Gastrocnemius medialis (tissue), 4 donors: ENCODE results near the gene IKZF2. TPM values are rescaled to one million over a fixed set of nuclear protein-coding genes. Genes with fewer than 3 reads are reported as not detected.
A peak's percentile ranks its signal among the peaks of the same experiment; 100 is the strongest.

ENCODE experiments used
- ATAC-seq, 2 donors: fragments of 150-250 bp; one replicate each; pipeline ENCODE4 v1.9.1; 2016
- DNase-seq, 2 donors: peaks; one replicate each; pipeline ENCODE4 v3.0.0-alpha.2; 2019
- H3K27ac ChIP-seq, 4 donors: fragments of 200-600 bp; sonication (generic); 1 replicate in 1 of 4; 2 replicates in 3 of 4; pipeline ENCODE4 v1.5.1; 2016 to 2018; ENCODE audit warnings: mild to moderate bottlenecking in 2 of 4, moderate library complexity in 1 of 4
- H3K27me3 ChIP-seq, 3 donors: fragments of 200-600 bp; sonication (generic) in 2 of 3; 1 replicate in 1 of 3; 2 replicates in 2 of 3; pipeline versions ENCODE4 v1.5.1 to v1.6.0; 2016 to 2019; ENCODE audit warnings: mild to moderate bottlenecking in 1 of 3, moderate library complexity in 1 of 3
- H3K36me3 ChIP-seq, 2 donors: fragments of 200-600 bp; sonication (generic) in 1 of 2; one replicate each; pipeline ENCODE4 v1.5.1; 2017 to 2018
- H3K4me1 ChIP-seq, 2 donors: fragments of 200-600 bp; sonication (generic) in 1 of 2; one replicate each; pipeline ENCODE4 v1.5.1; 2016 to 2017; ENCODE audit warnings: mild to moderate bottlenecking in 2 of 2
- H3K4me3 ChIP-seq, 4 donors: fragments of 200-600 bp; sonication (generic) in 3 of 4; 1 replicate in 1 of 4; 2 replicates in 3 of 4; pipeline ENCODE4 v1.5.1; 2016 to 2019; ENCODE audit warnings: mild to moderate bottlenecking in 2 of 4
- H3K9me3 ChIP-seq, 3 donors: fragments of 200-600 bp; sonication (generic) in 2 of 3; 1 replicate in 1 of 3; 2 replicates in 2 of 3; pipeline ENCODE4 v1.5.1; 2016 to 2019
- CTCF ChIP-seq, 5 experiments: fragments of 450-650 bp in 3 of 5; fragments of 200-600 bp in 2 of 5; sonication (generic) in 2 of 5; IDR thresholded peaks in 4 of 5; conservative IDR thresholded peaks in 1 of 5; 1 replicate in 4 of 5; 2 replicates in 1 of 5; pipeline ENCODE4 v1.5.1; 2016 to 2019; ENCODE audit warnings: antibody characterized with exemption in 5 of 5, mild to moderate bottlenecking in 3 of 5, moderate library complexity in 3 of 5
- POLR2A ChIP-seq, 2 donors: fragments of 450-650 bp; IDR thresholded peaks; one replicate each; pipeline ENCODE4 v1.6.1; 2017; ENCODE audit warnings: antibody characterized with exemption in 2 of 2, mild to moderate bottlenecking in 2 of 2, moderate library complexity in 2 of 2
- in situ Hi-C, 4 donors: fragments of 200-750 bp; cut with MboI; loops; one replicate each; pipeline versions ENCODE4 v1.15.0 to v1.8.0; 2017; ENCODE audit warnings: low sequenced_read_pairs in 4 of 4
- intact Hi-C: fragments of 100-400 bp; cut with DNase I; formaldehyde crosslinking; loops from one replicate; pipeline ENCODE4 v1.15.1; 2023; ENCODE audit warnings: low total_unique reads
- total RNA-seq, 4 donors: library from RNA; depleted of rRNA; stranded (reverse); fragments of >200 nt; gene quantifications; one replicate each; pipeline versions ENCODE4 v1.1.0 to v1.2.3, GENCODE V29; 2016

IKZF2 gene
- total RNA-seq, 4 donors from 2014 or later = 4.9 to 15.5 (median 6.0) TPM

GRCh38 chr2:213101109-213101508 is 50.3 kb downstream of the IKZF2 start:
- TF ChIP-seq POLR2A (IDR thresholded peaks at IDR 0.05) (no peak), CTCF (IDR thresholded peaks at IDR 0.05 in 4 of 5, conservative IDR thresholded peaks at IDR 0.05 in 1 of 5) (no peak)
- Histone ChIP-seq H3K27ac (peak overlapping the region; percentile 74 to 84 (median 77)), H3K4me3 (peak overlapping the region in 1 of 4 donors; percentile 34), H3K27me3 (no peaks in the 10 kb centered on the region), H3K9me3 (no peaks in the 10 kb centered on the region), H3K36me3 (no peaks in the 10 kb centered on the region), H3K4me1 (peaks cover 55 to 63% of the 10 kb centered on the region in 2 donors)
- intact Hi-C loops = no loop called here
- ATAC-seq = no peak
- in situ Hi-C loops = no loop called here
- DNase-seq = no peak

DNA sequence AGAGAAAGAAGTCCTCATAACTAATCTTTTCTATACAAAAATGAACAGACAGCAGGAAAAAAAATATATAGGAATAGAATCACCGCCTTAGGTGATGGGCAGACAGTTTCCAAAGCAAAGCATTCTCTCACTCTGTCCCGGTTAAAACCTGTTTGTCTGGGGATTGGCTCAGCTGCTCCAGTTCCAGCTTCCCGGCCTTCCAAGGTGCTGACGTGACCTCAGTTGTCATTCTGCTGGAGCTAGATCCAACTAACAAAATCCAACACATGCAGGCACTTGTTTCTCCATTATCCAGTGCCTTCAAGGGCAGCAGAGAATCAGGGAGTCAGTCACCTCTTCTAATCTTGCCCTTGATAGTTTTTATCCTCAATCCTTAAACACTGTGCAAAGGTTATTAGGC is 52.8 kb downstream of the IKZF2 start:
- DNase-seq (no peak), ATAC-seq (peak in 1 of 2 donors; percentile 21)
- H3K4me3 ChIP-seq = no peak overlapping the region
- H3K27ac ChIP-seq = peak overlapping the region in 2 of 4 donors; percentile 30 to 84
- intact Hi-C loops (no loop called here), in situ Hi-C loops (no loop called here)
- H3K27me3 ChIP-seq = no peaks in the 10 kb centered on the region
- peaks cover 44 to 45% of the 10 kb centered on the region in 2 donors for H3K4me1 ChIP-seq
- TF ChIP-seq CTCF (IDR thresholded peaks at IDR 0.05 in 4 of 5, conservative IDR thresholded peaks at IDR 0.05 in 1 of 5) = no peak
- no peak for TF ChIP-seq POLR2A (IDR thresholded peaks at IDR 0.05)
- no peaks in the 10 kb centered on the region for H3K9me3 ChIP-seq
- no peaks in the 10 kb centered on the region for H3K36me3 ChIP-seq

DNA sequence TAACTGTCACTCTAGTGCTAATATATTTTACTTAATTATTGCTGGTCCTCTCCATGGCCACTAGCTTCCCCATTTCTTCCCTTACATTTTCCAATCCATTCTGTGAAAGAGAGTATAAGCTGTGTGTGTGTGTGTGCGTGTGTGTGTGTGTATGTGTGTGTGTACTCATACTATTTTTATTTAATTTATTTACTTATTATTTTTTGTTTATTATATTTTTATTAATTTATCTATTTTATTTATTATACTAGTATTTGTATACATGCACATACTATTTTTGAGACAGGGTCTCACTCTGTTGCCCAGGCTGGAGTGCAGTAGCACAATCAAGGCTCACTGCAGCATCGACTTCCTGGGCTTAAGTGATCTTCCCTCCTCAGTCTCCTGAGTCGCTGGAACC is 59.6 kb downstream of the IKZF2 start:
- no peak overlapping the region for H3K4me3 ChIP-seq
- no peak for DNase-seq
- in situ Hi-C loops (no loop called here), intact Hi-C loops (no loop called here)
- H3K36me3 ChIP-seq = no peaks in the 10 kb centered on the region
- no peak for TF ChIP-seq CTCF (IDR thresholded peaks at IDR 0.05 in 4 of 5, conservative IDR thresholded peaks at IDR 0.05 in 1 of 5)
- TF ChIP-seq POLR2A (IDR thresholded peaks at IDR 0.05) = no peak
- H3K27me3 ChIP-seq = no peaks in the 10 kb centered on the region
- H3K9me3 ChIP-seq = no peaks in the 10 kb centered on the region
- peak overlapping the region in 1 of 4 donors; percentile 36 for H3K27ac ChIP-seq
- no peak for ATAC-seq
- peaks cover 11 to 21% of the 10 kb centered on the region in 2 donors for H3K4me1 ChIP-seq

GRCh38 chr2:213090772-213091171 is 60.6 kb downstream of the IKZF2 start:
- in situ Hi-C loops = no loop called here
- H3K9me3 ChIP-seq = no peaks in the 10 kb centered on the region
- no peak overlapping the region for H3K4me3 ChIP-seq
- no peaks in the 10 kb centered on the region for H3K36me3 ChIP-seq
- ATAC-seq = peak; percentile 21 to 74
- peaks cover 21% of the 10 kb centered on the region in 2 donors for H3K4me1 ChIP-seq
- DNase-seq = no peak
- peak overlapping the region in 2 of 4 donors; percentile 3 to 36 for H3K27ac ChIP-seq
- H3K27me3 ChIP-seq = no peaks in the 10 kb centered on the region
- intact Hi-C loops = no loop called here
- TF ChIP-seq POLR2A (IDR thresholded peaks at IDR 0.05) (no peak), CTCF (IDR thresholded peaks at IDR 0.05 in 4 of 5, conservative IDR thresholded peaks at IDR 0.05 in 1 of 5) (no peak)

GRCh38 chr2:213089438-213089837 is 62.0 kb downstream of the IKZF2 start:
- no peaks in the 10 kb centered on the region for H3K36me3 ChIP-seq
- H3K27ac ChIP-seq = no peak overlapping the region
- intact Hi-C loops (no loop called here), in situ Hi-C loops (no loop called here)
- no peaks in the 10 kb centered on the region for H3K9me3 ChIP-seq
- ATAC-seq = no peak
- TF ChIP-seq POLR2A (IDR thresholded peaks at IDR 0.05) = no peak
- TF ChIP-seq CTCF (IDR thresholded peaks at IDR 0.05 in 4 of 5, conservative IDR thresholded peaks at IDR 0.05 in 1 of 5) = no peak
- peaks cover 21 to 25% of the 10 kb centered on the region in 2 donors for H3K4me1 ChIP-seq
- no peaks in the 10 kb centered on the region for H3K27me3 ChIP-seq
- DNase-seq = no peak
- H3K4me3 ChIP-seq = no peak overlapping the region
